Epithelial cell of umbilical artery (primary cell): ENCODE data around the gene RBBP5. TPM values are rescaled to one million over a fixed set of nuclear protein-coding genes. Genes with fewer than 3 reads are reported as not detected.

ENCODE experiments used
- total RNA-seq: library from RNA; depleted of rRNA; stranded (reverse); fragments of >200 nt; gene quantifications from 2 replicates; pipeline ENCODE4 v1.2.3, GENCODE V29; 2014

RBBP5 gene
- total RNA-seq = 17.9 and 38.0 TPM in 2 replicates

GRCh38 chr1:205121660-205122488, at the start of gene RBBP5:
Gene RBBP5, minus strand, starts transcription at chr1:205121978. Its CDS starts 105 bp downstream, at chr1:205121873.

GRCh38 chr1:205084360-205084759, 37.4 kb downstream of the RBBP5 start, which contains the start of gene TMEM81:
Gene TMEM81, minus strand, starts transcription at chr1:205084460. Its CDS starts 140 bp downstream, at chr1:205084320.

GRCh38 chr1:205042911-205043806, 78.6 kb downstream of the RBBP5 start, which contains the start of gene CNTN2:
Gene CNTN2, plus strand, starts transcription at chr1:205043212. Its CDS starts 9,974 bp downstream, at chr1:205053186.

Other genes with a start within 250 kb of the RBBP5 start
- gene CNTN2, start 78.8 kb downstream of the RBBP5 start, total RNA-seq = not detected in 2 replicates
- gene TMEM81, start 37.5 kb downstream of the RBBP5 start, total RNA-seq = 0.97 and 1.4 TPM in 2 replicates
- gene DSTYK, start 89.7 kb upstream of the RBBP5 start, total RNA-seq = 9.7 and 16.1 TPM in 2 replicates
- gene TMCC2, start 106.0 kb upstream of the RBBP5 start, total RNA-seq = 1.8 and 1.9 TPM in 2 replicates
- 0.32 and 0.76 TPM in 2 replicates for gene NUAK2, start 199.8 kb upstream of the RBBP5 start, total RNA-seq
- under 0.01 TPM in 1 of 2 replicates, not detected in the other for gene KLHDC8A, start 234.9 kb upstream of the RBBP5 start, total RNA-seq